Vagina (tissue), 2 donors: ENCODE results near the gene MAP7D3. TPM values are rescaled to one million over a fixed set of nuclear protein-coding genes. Genes with fewer than 3 reads are reported as not detected.

Experiments
- DNase-seq, 2 donors: peaks; one replicate each; pipeline ENCODE4 v3.0.0-alpha.2; 2017; ENCODE audit errors: extremely low spot score in 2 of 2
- H3K27ac ChIP-seq: fragments of 200-600 bp; sonication (generic); one replicate; pipeline ENCODE4 v1.5.1; 2019
- H3K27me3 ChIP-seq: fragments of 200-600 bp; sonication (generic); one replicate; pipeline ENCODE4 v1.5.1; 2019
- H3K36me3 ChIP-seq, 2 donors: fragments of 200-600 bp; sonication (generic); one replicate each; pipeline ENCODE4 v1.5.1; 2017 to 2019
- H3K4me1 ChIP-seq: fragments of 200-600 bp; sonication (generic); one replicate; pipeline ENCODE4 v1.5.1; 2019
- H3K4me3 ChIP-seq, 2 donors: fragments of 200-600 bp; sonication (generic); 1 replicate in 1 of 2; 2 replicates in 1 of 2; pipeline ENCODE4 v1.5.1; 2016 to 2019
- H3K9me3 ChIP-seq: fragments of 200-600 bp; sonication (generic); one replicate; pipeline ENCODE4 v1.5.1; 2019
- CTCF ChIP-seq, 3 experiments: fragments of 450-650 bp in 2 of 3; fragments of 200-600 bp in 1 of 3; sonication (generic) in 1 of 3; IDR thresholded peaks; one replicate each; pipeline ENCODE4 v1.5.1; 2017 to 2019; ENCODE audit warnings: antibody characterized with exemption in 3 of 3, mild to moderate bottlenecking in 2 of 3, moderate library complexity in 2 of 3
- POLR2A ChIP-seq, 2 donors: fragments of 450-650 bp; IDR thresholded peaks; one replicate each; pipeline ENCODE4 v1.6.1; 2017; ENCODE audit warnings: antibody characterized with exemption in 2 of 2, mild to moderate bottlenecking in 2 of 2, moderate library complexity in 2 of 2
- POLR2AphosphoS5 ChIP-seq, 2 donors: sonication (generic); formaldehyde crosslinking; IDR thresholded peaks; one replicate each; pipeline ENCODE4 v1.9.0; 2017; ENCODE audit warnings: antibody characterized with exemption in 2 of 2, mild to moderate bottlenecking in 2 of 2, low read depth in 1 of 2; ENCODE audit not compliant: insufficient read depth in 1 of 2
- intact Hi-C: fragments of 100-400 bp; cut with DNase I; formaldehyde crosslinking; loops from one replicate; pipeline ENCODE4 v1.15.1; 2023
- total RNA-seq: library from RNA; depleted of rRNA; stranded (reverse); fragments of >200 nt; gene quantifications from one replicate; pipeline ENCODE4 v1.2.3, GENCODE V29; 2016

Gene MAP7D3
- total RNA-seq, 1 donor from 2014 or later: 15.0 TPM

GRCh38 chrX:136179133-136179532, 72.1 kb downstream of the MAP7D3 start:
- no peak for DNase-seq
- no peak for TF ChIP-seq CTCF (IDR thresholded peaks at IDR 0.05)
- TF ChIP-seq POLR2AphosphoS5 (IDR thresholded peaks at IDR 0.05; ENCODE audit: insufficient read depth in 1 of 2, low read depth in 1 of 2): no peak
- no peak for TF ChIP-seq POLR2A (IDR thresholded peaks at IDR 0.05)
- H3K4me1 ChIP-seq: peaks cover 30% of the 10 kb centered on the region
- peak overlapping the region; percentile 40 for H3K27ac ChIP-seq
- no peaks in the 10 kb centered on the region for H3K36me3 ChIP-seq
- intact Hi-C loops: no loop called here
- no peak overlapping the region for H3K4me3 ChIP-seq
- no peaks in the 10 kb centered on the region for H3K9me3 ChIP-seq
- H3K27me3 ChIP-seq: no peaks in the 10 kb centered on the region

GRCh38 chrX:136176399-136176825, 74.8 kb downstream of the MAP7D3 start:
- H3K36me3 ChIP-seq: no peaks in the 10 kb centered on the region
- no peaks in the 10 kb centered on the region for H3K9me3 ChIP-seq
- no peaks in the 10 kb centered on the region for H3K27me3 ChIP-seq
- no peak for DNase-seq
- H3K27ac ChIP-seq: peak overlapping the region; percentile 67
- H3K4me3 ChIP-seq: no peak overlapping the region
- H3K4me1 ChIP-seq: peaks cover 29% of the 10 kb centered on the region
- TF ChIP-seq POLR2AphosphoS5 (IDR thresholded peaks at IDR 0.05; ENCODE audit: insufficient read depth in 1 of 2, low read depth in 1 of 2) (peak in 1 of 2 donors; percentile 81), CTCF (IDR thresholded peaks at IDR 0.05) (no peak)
- intact Hi-C loops: no loop called here

- intact Hi-C loops: loop anchor here (5.0 kb wide), 1 partner anchor 36 kb away; no protein-coding TSS in a partner anchor
- H3K4me1 ChIP-seq: peaks cover 39% of the 10 kb centered on the region
- H3K4me3 ChIP-seq: no peak overlapping the region
Observed at GRCh38 chrX:136171420-136171819, 79.8 kb downstream of the MAP7D3 start.

GRCh38 chrX:136170139-136170800, 80.9 kb downstream of the MAP7D3 start:
- no peaks in the 10 kb centered on the region for H3K36me3 ChIP-seq
- H3K4me1 ChIP-seq: peaks cover 28% of the 10 kb centered on the region
- H3K9me3 ChIP-seq: no peaks in the 10 kb centered on the region
- intact Hi-C loops: loop anchor here (5.0 kb wide), 1 partner anchor 37 kb away; no protein-coding TSS in a partner anchor
- peak overlapping the region; percentile 66 for H3K27ac ChIP-seq
- DNase-seq: no peak
- H3K27me3 ChIP-seq: no peaks in the 10 kb centered on the region
- H3K4me3 ChIP-seq: no peak overlapping the region
- no peak for TF ChIP-seq POLR2A (IDR thresholded peaks at IDR 0.05)
- no peak for TF ChIP-seq CTCF (IDR thresholded peaks at IDR 0.05)
- TF ChIP-seq POLR2AphosphoS5 (IDR thresholded peaks at IDR 0.05; ENCODE audit: insufficient read depth in 1 of 2, low read depth in 1 of 2): no peak

More at GRCh38 chrX:136171420-136171819, 79.8 kb downstream of the MAP7D3 start:
- H3K9me3 ChIP-seq: no peaks in the 10 kb centered on the region
- no peaks in the 10 kb centered on the region for H3K36me3 ChIP-seq
- H3K27me3 ChIP-seq: no peaks in the 10 kb centered on the region
- no peak for DNase-seq
- TF ChIP-seq POLR2A (IDR thresholded peaks at IDR 0.05) (no peak), POLR2AphosphoS5 (IDR thresholded peaks at IDR 0.05; ENCODE audit: insufficient read depth in 1 of 2, low read depth in 1 of 2) (no peak), CTCF (IDR thresholded peaks at IDR 0.05) (no peak)
- H3K27ac ChIP-seq: peak overlapping the region; percentile 66
